NCI-H187 (cell line): ENCODE data around the gene TPPP.
"Not testable (repeated sequence)": the region's sequence is repeated elsewhere in the genome, so short reads cannot be mapped to it uniquely, and the experiment has no call there.

Experiments used
- DNase-seq, 2 experiments: peaks; one replicate each; lab custom pipeline; 2025; lab: John Stamatoyannopoulos, UW

TPPP gene

GRCh38 chr5:693271-694041, at the start of gene TPPP:
TPPP (minus strand) TSS chr5:693352; CDS start chr5:678060, 15,292 bp downstream.
- peak; percentile 19 to 63 for DNase-seq

GRCh38 chr5:742276-742675, 49.1 kb upstream of the TPPP start:
- not testable (repeated sequence) for DNase-seq

GRCh38 chr5:734145-734544, 41.0 kb upstream of the TPPP start:
- not testable (repeated sequence) for DNase-seq

- DNase-seq = not testable (repeated sequence)
These were observed 39.8 kb upstream of the TPPP start for GRCh38 chr5:732754-733454.

- DNase-seq = not testable (repeated sequence)
These were observed 36.1 kb upstream of the TPPP start for GRCh38 chr5:729225-729624.

GRCh38 chr5:727087-727486, 33.9 kb upstream of the TPPP start:
- DNase-seq = not testable (repeated sequence)

- DNase-seq = not testable (repeated sequence)
These were observed 30.7 kb upstream of the TPPP start for GRCh38 chr5:723865-724264.

GRCh38 chr5:723309-723708, 30.2 kb upstream of the TPPP start:
- not testable (repeated sequence) for DNase-seq

- DNase-seq = not testable (repeated sequence)
These were observed 26.2 kb upstream of the TPPP start for GRCh38 chr5:719379-719778.

GRCh38 chr5:717143-717542, 24.0 kb upstream of the TPPP start:
- no peak for DNase-seq

- not testable (repeated sequence) for DNase-seq
These were observed 23.6 kb upstream of the TPPP start for GRCh38 chr5:716740-717139.

GRCh38 chr5:715636-716035, 22.5 kb upstream of the TPPP start:
- not testable (repeated sequence) for DNase-seq

- not testable (repeated sequence) for DNase-seq
These were observed 21.3 kb upstream of the TPPP start for GRCh38 chr5:714215-715118.

- not testable (repeated sequence) for DNase-seq
These were observed 20.5 kb upstream of the TPPP start for GRCh38 chr5:713686-714085.

GRCh38 chr5:708848-709517, 15.8 kb upstream of the TPPP start:
- not testable (repeated sequence) for DNase-seq

GRCh38 chr5:708374-708773, 15.2 kb upstream of the TPPP start:
- DNase-seq = not testable (repeated sequence)

- not testable (repeated sequence) for DNase-seq
These were observed 13.0 kb upstream of the TPPP start for GRCh38 chr5:706127-706526.

GRCh38 chr5:696753-697702, 3.9 kb upstream of the TPPP start:
- not testable (repeated sequence) for DNase-seq

GRCh38 chr5:696191-696590, 3.0 kb upstream of the TPPP start:
- DNase-seq = not testable (repeated sequence)

GRCh38 chr5:695475-695874, 2.3 kb upstream of the TPPP start:
- not testable (repeated sequence) for DNase-seq
